GM12873 (cell line): ENCODE measurements around the gene GFM2.

Experiments
- TF ChIP-seq, protein P1 (sequence below): IDR thresholded peaks from 2 replicates; pipeline ENCODE4 v1.5.1; 2012; ENCODE audit warnings: low read depth, mild to moderate bottlenecking, moderate library complexity, low read length, control low read depth; ENCODE audit not compliant: insufficient read depth; ENCODE audit errors: missing control alignments

Gene GFM2

GRCh38 chr5:74762599-74762998, 4.3 kb downstream of the GFM2 start:
- TF ChIP-seq, protein P1, sequence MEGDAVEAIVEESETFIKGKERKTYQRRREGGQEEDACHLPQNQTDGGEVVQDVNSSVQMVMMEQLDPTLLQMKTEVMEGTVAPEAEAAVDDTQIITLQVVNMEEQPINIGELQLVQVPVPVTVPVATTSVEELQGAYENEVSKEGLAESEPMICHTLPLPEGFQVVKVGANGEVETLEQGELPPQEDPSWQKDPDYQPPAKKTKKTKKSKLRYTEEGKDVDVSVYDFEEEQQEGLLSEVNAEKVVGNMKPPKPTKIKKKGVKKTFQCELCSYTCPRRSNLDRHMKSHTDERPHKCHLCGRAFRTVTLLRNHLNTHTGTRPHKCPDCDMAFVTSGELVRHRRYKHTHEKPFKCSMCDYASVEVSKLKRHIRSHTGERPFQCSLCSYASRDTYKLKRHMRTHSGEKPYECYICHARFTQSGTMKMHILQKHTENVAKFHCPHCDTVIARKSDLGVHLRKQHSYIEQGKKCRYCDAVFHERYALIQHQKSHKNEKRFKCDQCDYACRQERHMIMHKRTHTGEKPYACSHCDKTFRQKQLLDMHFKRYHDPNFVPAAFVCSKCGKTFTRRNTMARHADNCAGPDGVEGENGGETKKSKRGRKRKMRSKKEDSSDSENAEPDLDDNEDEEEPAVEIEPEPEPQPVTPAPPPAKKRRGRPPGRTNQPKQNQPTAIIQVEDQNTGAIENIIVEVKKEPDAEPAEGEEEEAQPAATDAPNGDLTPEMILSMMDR, result no peak

DNA sequence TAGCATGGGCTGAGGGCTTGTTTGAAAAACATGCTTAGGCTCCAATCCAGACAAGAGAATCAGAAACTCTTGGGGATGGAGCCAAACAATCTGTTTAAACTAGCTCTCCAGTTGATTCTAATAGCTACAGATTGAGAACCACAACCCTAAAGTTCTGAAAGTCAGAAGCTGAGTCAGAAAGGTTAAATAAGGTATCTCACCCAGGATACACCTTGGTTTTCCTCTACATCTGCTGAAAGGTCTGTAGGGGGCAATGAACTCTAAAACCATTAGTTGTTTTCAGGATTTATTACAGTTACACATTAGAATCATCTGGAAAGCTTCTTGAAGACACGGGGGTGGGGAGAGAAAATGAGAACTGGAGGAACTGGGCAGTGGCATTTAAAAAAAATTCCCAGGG, 5.7 kb downstream of the GFM2 start:
- TF ChIP-seq, protein P1, result no peak

GRCh38 chr5:74738406-74738805, 28.5 kb downstream of the GFM2 start:
- TF ChIP-seq, protein P1, result no peak

- TF ChIP-seq, protein P1, result no peak
Observed at GRCh38 chr5:74736759-74737158, 30.2 kb downstream of the GFM2 start.

- TF ChIP-seq, protein P1, result no peak
Observed at GRCh38 chr5:74725331-74725730, 41.6 kb downstream of the GFM2 start.

DNA sequence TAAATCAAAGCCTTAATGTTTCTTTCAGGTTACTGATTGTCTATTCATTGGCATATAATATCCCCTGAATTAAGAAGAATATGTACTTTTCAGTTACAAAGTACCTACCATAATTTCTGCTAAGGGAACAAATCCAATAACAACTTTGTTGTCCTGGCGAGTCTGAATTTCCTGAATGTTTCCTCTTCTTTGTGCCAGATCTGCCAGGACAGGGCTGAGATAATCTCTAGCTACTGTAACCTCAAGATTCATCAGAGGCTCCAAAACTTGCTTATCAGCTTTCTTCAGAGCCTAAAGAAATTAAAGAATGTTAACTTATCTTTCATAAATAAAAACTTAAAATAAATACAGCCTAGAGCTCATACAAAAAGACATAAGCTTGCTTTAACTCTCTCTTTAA, 44.6 kb downstream of the GFM2 start:
- TF ChIP-seq, protein P1, result no peak

- TF ChIP-seq, protein P1, result no peak
Observed at GRCh38 chr5:74717596-74717995, 49.3 kb downstream of the GFM2 start.
